NB4 (cell line): ENCODE measurements around the gene CLDN11.

Experiments used
- MYC ChIP-seq: IDR thresholded peaks from 2 replicates; pipeline ENCODE4 v1.6.1; 2011; ENCODE audit warnings: low read depth, low read length
- POLR2A ChIP-seq: IDR thresholded peaks from 2 replicates; pipeline ENCODE4 v1.6.1; 2011; ENCODE audit warnings: mild to moderate bottlenecking; ENCODE audit not compliant: insufficient read length; ENCODE audit errors: extremely low read depth
- TF ChIP-seq, protein P1 (sequence below): IDR thresholded peaks from one replicate; pipeline ENCODE4 v1.5.1; 2012; ENCODE audit warnings: low read depth, low read length
- TF ChIP-seq, protein P2 (sequence below): IDR thresholded peaks from 2 replicates; pipeline ENCODE4 v1.6.1; 2011; ENCODE audit warnings: low read depth, low read length

DNA sequence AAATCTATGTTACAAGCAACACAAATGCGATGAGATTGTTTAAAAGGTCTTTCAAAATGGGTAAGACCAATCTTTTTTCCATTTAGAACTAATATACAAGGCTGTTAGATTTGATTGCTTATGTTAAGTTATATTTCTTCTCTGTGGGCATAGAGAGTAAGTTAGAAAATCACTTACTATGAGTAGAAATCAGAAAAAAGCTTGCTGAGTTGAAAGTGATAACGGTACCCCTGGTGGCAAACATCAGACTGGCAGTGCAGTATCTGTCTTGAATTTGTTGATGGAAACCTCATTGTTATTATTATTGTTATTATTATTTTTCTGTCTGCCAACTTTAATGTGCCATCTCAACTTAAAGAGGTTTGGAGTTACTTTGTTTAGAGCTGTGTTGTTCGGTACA lies 12.4 kb downstream of the CLDN11 start:
- TF ChIP-seq, protein P1, sequence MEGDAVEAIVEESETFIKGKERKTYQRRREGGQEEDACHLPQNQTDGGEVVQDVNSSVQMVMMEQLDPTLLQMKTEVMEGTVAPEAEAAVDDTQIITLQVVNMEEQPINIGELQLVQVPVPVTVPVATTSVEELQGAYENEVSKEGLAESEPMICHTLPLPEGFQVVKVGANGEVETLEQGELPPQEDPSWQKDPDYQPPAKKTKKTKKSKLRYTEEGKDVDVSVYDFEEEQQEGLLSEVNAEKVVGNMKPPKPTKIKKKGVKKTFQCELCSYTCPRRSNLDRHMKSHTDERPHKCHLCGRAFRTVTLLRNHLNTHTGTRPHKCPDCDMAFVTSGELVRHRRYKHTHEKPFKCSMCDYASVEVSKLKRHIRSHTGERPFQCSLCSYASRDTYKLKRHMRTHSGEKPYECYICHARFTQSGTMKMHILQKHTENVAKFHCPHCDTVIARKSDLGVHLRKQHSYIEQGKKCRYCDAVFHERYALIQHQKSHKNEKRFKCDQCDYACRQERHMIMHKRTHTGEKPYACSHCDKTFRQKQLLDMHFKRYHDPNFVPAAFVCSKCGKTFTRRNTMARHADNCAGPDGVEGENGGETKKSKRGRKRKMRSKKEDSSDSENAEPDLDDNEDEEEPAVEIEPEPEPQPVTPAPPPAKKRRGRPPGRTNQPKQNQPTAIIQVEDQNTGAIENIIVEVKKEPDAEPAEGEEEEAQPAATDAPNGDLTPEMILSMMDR = no peak
- TF ChIP-seq MYC (no peak), POLR2A (no peak)
- TF ChIP-seq, protein P2, sequence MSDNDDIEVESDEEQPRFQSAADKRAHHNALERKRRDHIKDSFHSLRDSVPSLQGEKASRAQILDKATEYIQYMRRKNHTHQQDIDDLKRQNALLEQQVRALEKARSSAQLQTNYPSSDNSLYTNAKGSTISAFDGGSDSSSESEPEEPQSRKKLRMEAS = no peak
